Right hindlimb (tissue), 1 donor: ENCODE measurements around the gene RAB9A.
"Not testable (repeated sequence)": the region's sequence is repeated elsewhere in the genome, so short reads cannot be mapped to it uniquely, and the experiment has no call there.

Experiments
- DNase-seq: peaks from one replicate; pipeline ENCODE4 v3.0.0-alpha.2; 2018

Gene RAB9A

GRCh38 chrX:13688958-13689740, at the start of gene RAB9A:
Gene RAB9A (plus strand): TSS chrX:13689128. CDS start chrX:13708747, 19,619 bp downstream.
- peak; percentile 92 for DNase-seq

- DNase-seq, result not testable (repeated sequence)
Observed at GRCh38 chrX:13641684-13642083, 47.2 kb upstream of the RAB9A start.

- DNase-seq, result no peak
Observed at GRCh38 chrX:13645464-13646153, 43.3 kb upstream of the RAB9A start.

- DNase-seq, result peak; percentile 74
Observed at GRCh38 chrX:13646154-13646549, 42.8 kb upstream of the RAB9A start.

- DNase-seq, result peak; percentile 49
Observed at GRCh38 chrX:13647709-13648212, 41.2 kb upstream of the RAB9A start.

GRCh38 chrX:13648336-13648735, 40.6 kb upstream of the RAB9A start:
- not testable (repeated sequence) for DNase-seq

- DNase-seq, result peak; percentile 35
Observed at GRCh38 chrX:13649838-13650237, 39.1 kb upstream of the RAB9A start.

GRCh38 chrX:13650318-13650717, 38.6 kb upstream of the RAB9A start:
- no peak for DNase-seq

GRCh38 chrX:13651150-13651549, 37.8 kb upstream of the RAB9A start:
- no peak for DNase-seq

GRCh38 chrX:13652287-13652793, 36.6 kb upstream of the RAB9A start:
- DNase-seq, result no peak

- DNase-seq, result peak; percentile 97
Observed at GRCh38 chrX:13652850-13653693, 35.9 kb upstream of the RAB9A start, which contains the start of gene TCEANC. Gene TCEANC (plus strand): TSS chrX:13653141. CDS start chrX:13662509, 9,368 bp downstream.

GRCh38 chrX:13654116-13654515, 34.8 kb upstream of the RAB9A start:
- no peak for DNase-seq

GRCh38 chrX:13655674-13656073, 33.3 kb upstream of the RAB9A start:
- no peak for DNase-seq

GRCh38 chrX:13658602-13659001, 30.3 kb upstream of the RAB9A start:
- no peak for DNase-seq

- no peak for DNase-seq
Observed at GRCh38 chrX:13659063-13659462, 29.9 kb upstream of the RAB9A start.

- no peak for DNase-seq
Observed at GRCh38 chrX:13661735-13662288, 27.1 kb upstream of the RAB9A start.

- no peak for DNase-seq
Observed at GRCh38 chrX:13662355-13662791, 26.6 kb upstream of the RAB9A start.

GRCh38 chrX:13664020-13664419, 24.9 kb upstream of the RAB9A start:
- no peak for DNase-seq

GRCh38 chrX:13666836-13667235, 22.1 kb upstream of the RAB9A start:
- no peak for DNase-seq

GRCh38 chrX:13667919-13668318, 21.0 kb upstream of the RAB9A start:
- DNase-seq, result no peak

GRCh38 chrX:13669246-13669737, 19.6 kb upstream of the RAB9A start:
- DNase-seq, result no peak

- not testable (repeated sequence) for DNase-seq
Observed at GRCh38 chrX:13669755-13670154, 19.2 kb upstream of the RAB9A start.
